IMR-90 (cell line): Measurements from ENCODE around the gene ZNF17.
A peak's percentile ranks its signal among the peaks of the same experiment; 100 is the strongest.

Experiments
- BHLHE40 ChIP-seq: fragments of 150-350 bp; IDR thresholded peaks from 2 replicates; pipeline ENCODE4 v1.6.1; 2016; ENCODE audit warnings: mild to moderate bottlenecking, low read depth, low read length
- CEBPB ChIP-seq: IDR thresholded peaks from 2 replicates; pipeline ENCODE4 v1.6.1; 2012; ENCODE audit warnings: low read depth, low read length, improper control_type of control experiment
- NFE2L2 ChIP-seq: fragments of 150-350 bp; IDR thresholded peaks from 2 replicates; pipeline ENCODE4 v1.6.1; 2016; ENCODE audit warnings: low read depth, mild to moderate bottlenecking, low read length
- POLR2A ChIP-seq: IDR thresholded peaks from 2 replicates; pipeline ENCODE4 v1.6.1; 2012; ENCODE audit warnings: mild to moderate bottlenecking, low read depth, low read length
- RAD21 ChIP-seq: IDR thresholded peaks from 2 replicates; pipeline ENCODE4 v1.6.1; 2012; ENCODE audit warnings: low read length, improper control_type of control experiment
- RCOR1 ChIP-seq: IDR thresholded peaks from 2 replicates; pipeline ENCODE4 v1.6.1; 2012; ENCODE audit warnings: mild to moderate bottlenecking, low read length, improper control_type of control experiment; ENCODE audit not compliant: insufficient replicate concordance
- TF ChIP-seq, protein P1 (sequence below): conservative IDR thresholded peaks from 2 replicates; pipeline ENCODE4 v1.5.1; 2012; ENCODE audit warnings: mild to moderate bottlenecking, low read depth, low read length, improper control_type of control experiment
- TF ChIP-seq, protein P2 (sequence below): fragments of 150-350 bp; IDR thresholded peaks from 2 replicates; pipeline ENCODE4 v1.6.1; 2017; ENCODE audit warnings: mild to moderate bottlenecking, antibody characterized with exemption, low read length, low read depth
- TF ChIP-seq, protein P3 (sequence below): fragments of 150-350 bp; IDR thresholded peaks from 2 replicates; pipeline ENCODE4 v1.6.1; 2016; ENCODE audit warnings: low read depth, mild to moderate bottlenecking, low read length, moderate library complexity, borderline replicate concordance

DNA sequence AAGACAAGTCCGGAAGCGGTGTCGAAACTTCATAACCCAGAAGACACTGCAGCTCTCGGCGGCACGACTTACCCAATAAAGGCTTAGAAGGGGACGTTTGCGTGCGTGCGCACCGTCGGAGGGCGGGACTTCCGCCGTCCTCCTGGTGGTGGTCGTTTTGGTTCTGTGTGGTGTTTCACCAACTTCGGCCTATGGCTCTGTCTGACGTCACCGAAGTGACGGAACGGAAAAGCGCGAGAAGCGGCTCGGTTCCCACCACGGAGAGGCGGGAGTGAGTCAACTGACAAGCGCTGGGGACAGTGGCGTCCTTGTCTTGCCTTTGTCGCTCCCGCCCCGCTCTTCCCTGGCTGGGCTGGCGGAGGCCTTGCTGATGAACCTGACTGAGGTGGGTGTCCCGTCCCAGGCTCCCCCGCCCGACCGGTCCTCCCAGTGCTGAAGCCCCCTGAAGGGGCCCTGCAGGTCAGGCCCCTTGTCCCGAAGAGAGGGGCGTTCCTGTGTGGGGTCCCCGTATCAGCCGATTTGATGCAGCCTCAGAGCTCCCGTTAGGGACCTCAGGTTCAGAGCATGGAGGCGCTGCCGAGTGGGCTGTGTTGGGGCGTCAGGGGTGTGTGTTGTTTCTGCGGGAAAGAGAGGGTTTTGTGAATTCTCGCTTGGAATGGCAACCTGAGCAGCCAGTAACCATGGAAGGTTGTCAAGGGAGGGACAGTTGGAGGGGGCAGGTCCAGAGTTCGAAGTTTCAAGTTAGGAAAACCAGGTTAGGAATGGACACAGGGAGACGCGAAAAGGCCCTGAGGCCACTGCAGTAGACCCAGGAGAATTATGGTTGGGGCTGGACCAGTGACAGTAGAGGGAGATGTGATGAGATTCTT, 21.0 kb upstream of the ZNF17 start, which contains the start of gene ZNF548:
- TF ChIP-seq, protein P1, sequence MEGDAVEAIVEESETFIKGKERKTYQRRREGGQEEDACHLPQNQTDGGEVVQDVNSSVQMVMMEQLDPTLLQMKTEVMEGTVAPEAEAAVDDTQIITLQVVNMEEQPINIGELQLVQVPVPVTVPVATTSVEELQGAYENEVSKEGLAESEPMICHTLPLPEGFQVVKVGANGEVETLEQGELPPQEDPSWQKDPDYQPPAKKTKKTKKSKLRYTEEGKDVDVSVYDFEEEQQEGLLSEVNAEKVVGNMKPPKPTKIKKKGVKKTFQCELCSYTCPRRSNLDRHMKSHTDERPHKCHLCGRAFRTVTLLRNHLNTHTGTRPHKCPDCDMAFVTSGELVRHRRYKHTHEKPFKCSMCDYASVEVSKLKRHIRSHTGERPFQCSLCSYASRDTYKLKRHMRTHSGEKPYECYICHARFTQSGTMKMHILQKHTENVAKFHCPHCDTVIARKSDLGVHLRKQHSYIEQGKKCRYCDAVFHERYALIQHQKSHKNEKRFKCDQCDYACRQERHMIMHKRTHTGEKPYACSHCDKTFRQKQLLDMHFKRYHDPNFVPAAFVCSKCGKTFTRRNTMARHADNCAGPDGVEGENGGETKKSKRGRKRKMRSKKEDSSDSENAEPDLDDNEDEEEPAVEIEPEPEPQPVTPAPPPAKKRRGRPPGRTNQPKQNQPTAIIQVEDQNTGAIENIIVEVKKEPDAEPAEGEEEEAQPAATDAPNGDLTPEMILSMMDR: peak; percentile 34
- TF ChIP-seq RCOR1: no peak
- TF ChIP-seq POLR2A: peak; percentile 87
- TF ChIP-seq, protein P2, sequence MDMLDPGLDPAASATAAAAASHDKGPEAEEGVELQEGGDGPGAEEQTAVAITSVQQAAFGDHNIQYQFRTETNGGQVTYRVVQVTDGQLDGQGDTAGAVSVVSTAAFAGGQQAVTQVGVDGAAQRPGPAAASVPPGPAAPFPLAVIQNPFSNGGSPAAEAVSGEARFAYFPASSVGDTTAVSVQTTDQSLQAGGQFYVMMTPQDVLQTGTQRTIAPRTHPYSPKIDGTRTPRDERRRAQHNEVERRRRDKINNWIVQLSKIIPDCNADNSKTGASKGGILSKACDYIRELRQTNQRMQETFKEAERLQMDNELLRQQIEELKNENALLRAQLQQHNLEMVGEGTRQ: no peak
- no peak for TF ChIP-seq RAD21
- TF ChIP-seq NFE2L2: no peak; the same call in 1 of the 2 replicates
- peak; percentile 95 for TF ChIP-seq CEBPB
- TF ChIP-seq, protein P3, sequence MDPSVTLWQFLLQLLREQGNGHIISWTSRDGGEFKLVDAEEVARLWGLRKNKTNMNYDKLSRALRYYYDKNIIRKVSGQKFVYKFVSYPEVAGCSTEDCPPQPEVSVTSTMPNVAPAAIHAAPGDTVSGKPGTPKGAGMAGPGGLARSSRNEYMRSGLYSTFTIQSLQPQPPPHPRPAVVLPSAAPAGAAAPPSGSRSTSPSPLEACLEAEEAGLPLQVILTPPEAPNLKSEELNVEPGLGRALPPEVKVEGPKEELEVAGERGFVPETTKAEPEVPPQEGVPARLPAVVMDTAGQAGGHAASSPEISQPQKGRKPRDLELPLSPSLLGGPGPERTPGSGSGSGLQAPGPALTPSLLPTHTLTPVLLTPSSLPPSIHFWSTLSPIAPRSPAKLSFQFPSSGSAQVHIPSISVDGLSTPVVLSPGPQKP: no peak; the same call in 1 of the 2 replicates
- TF ChIP-seq BHLHE40: 0 out of 2 replicates have a peak, but pooled peaks have one; percentile 6
